Ovary (tissue), 3 donors: ENCODE results near the gene SBK3.

ENCODE experiments used
- CTCF ChIP-seq, 3 donors: fragments of 450-650 bp in 2 of 3; fragments of 200-600 bp in 1 of 3; IDR thresholded peaks; one replicate each; pipeline versions ENCODE4 v1.5.1 to v1.8.0; 2016 to 2022; ENCODE audit warnings: antibody characterized with exemption in 3 of 3, mild to moderate bottlenecking in 1 of 3
- EP300 ChIP-seq: sonication (generic); formaldehyde crosslinking; IDR thresholded peaks from one replicate; pipeline ENCODE4 v1.6.1; 2017; ENCODE audit warnings: antibody characterized with exemption
- POLR2A ChIP-seq: fragments of 450-650 bp; IDR thresholded peaks from one replicate; pipeline ENCODE4 v1.6.1; 2017; ENCODE audit warnings: antibody characterized with exemption, mild to moderate bottlenecking, moderate library complexity
- donor health status: DM: no; HTN: no; CAD: no.

GRCh38 chr19:55567708-55568328 is 22.5 kb upstream of the SBK3 start:
- TF ChIP-seq EP300 (no peak), POLR2A (no peak), CTCF (IDR thresholded peaks at IDR 0.05) (no peak)
